NCI-H226 (cell line): ENCODE measurements around the gene TDRD9.
A peak's percentile ranks its signal among the peaks of the same experiment; 100 is the strongest.
"Not testable (repeated sequence)": the region's sequence is repeated elsewhere in the genome, so short reads cannot be mapped to it uniquely, and the experiment has no call there.

ENCODE experiments used
- DNase-seq: peaks from one replicate; pipeline ENCODE4 v3.0.0-alpha.2; 2015

Gene TDRD9

GRCh38 chr14:103891667-103892215, 36.5 kb upstream of the TDRD9 start:
- no peak for DNase-seq

- no peak for DNase-seq
Observed at GRCh38 chr14:103892247-103892646, 36.0 kb upstream of the TDRD9 start.

GRCh38 chr14:103894034-103894722, 34.1 kb upstream of the TDRD9 start:
- no peak for DNase-seq

- no peak for DNase-seq
Observed at GRCh38 chr14:103894723-103895059, 33.6 kb upstream of the TDRD9 start.

- no peak for DNase-seq
Observed at GRCh38 chr14:103896578-103896977, 31.7 kb upstream of the TDRD9 start.

- DNase-seq = no peak
Observed at GRCh38 chr14:103897075-103897947, 30.9 kb upstream of the TDRD9 start.

GRCh38 chr14:103898204-103898603, 30.1 kb upstream of the TDRD9 start:
- no peak for DNase-seq

GRCh38 chr14:103898711-103899110, 29.5 kb upstream of the TDRD9 start:
- no peak for DNase-seq

- no peak for DNase-seq
Observed at GRCh38 chr14:103899316-103899715, 28.9 kb upstream of the TDRD9 start.

- DNase-seq = no peak
Observed at GRCh38 chr14:103899833-103900232, 28.4 kb upstream of the TDRD9 start.

GRCh38 chr14:103904493-103905107, 23.7 kb upstream of the TDRD9 start:
- no peak for DNase-seq

GRCh38 chr14:103905842-103906456, 22.3 kb upstream of the TDRD9 start:
- DNase-seq = no peak

- DNase-seq = no peak
Observed at GRCh38 chr14:103908580-103908979, 19.7 kb upstream of the TDRD9 start.

GRCh38 chr14:103909531-103910261, 18.6 kb upstream of the TDRD9 start:
- DNase-seq = no peak

GRCh38 chr14:103910262-103910935, 17.9 kb upstream of the TDRD9 start:
- peak; percentile 87 for DNase-seq

GRCh38 chr14:103910984-103911383, 17.3 kb upstream of the TDRD9 start:
- no peak for DNase-seq

GRCh38 chr14:103915616-103916015, 12.6 kb upstream of the TDRD9 start:
- DNase-seq = no peak

GRCh38 chr14:103916636-103917262, 11.5 kb upstream of the TDRD9 start:
- DNase-seq = no peak

GRCh38 chr14:103920981-103921854, 7.0 kb upstream of the TDRD9 start:
- DNase-seq = peak; percentile 81

GRCh38 chr14:103921855-103922200, 6.4 kb upstream of the TDRD9 start:
- not testable (repeated sequence) for DNase-seq
